Right lobe of liver (tissue), 4 donors: ENCODE data around the gene NFATC4.
"Not testable (repeated sequence)": the region's sequence is repeated elsewhere in the genome, so short reads cannot be mapped to it uniquely, and the experiment has no call there.

ENCODE experiments used
- CTCF ChIP-seq, 4 donors: fragments of 200-600 bp in 3 of 4; fragments of 450-650 bp in 1 of 4; IDR thresholded peaks; one replicate each; pipeline versions ENCODE4 v1.5.1 to v1.8.0; 2016 to 2022; ENCODE audit warnings: antibody characterized with exemption in 4 of 4, mild to moderate bottlenecking in 2 of 4
- POLR2A ChIP-seq: fragments of 450-650 bp; IDR thresholded peaks from one replicate; pipeline ENCODE4 v1.6.1; 2017; ENCODE audit warnings: antibody characterized with exemption, mild to moderate bottlenecking
- donor health status: DM: no; HTN: no; CAD: no.
- donor health status: DM: no; HTN: no; CAD: no.
- donor health status: DM: no; HTN: yes; CAD: no.

DNA sequence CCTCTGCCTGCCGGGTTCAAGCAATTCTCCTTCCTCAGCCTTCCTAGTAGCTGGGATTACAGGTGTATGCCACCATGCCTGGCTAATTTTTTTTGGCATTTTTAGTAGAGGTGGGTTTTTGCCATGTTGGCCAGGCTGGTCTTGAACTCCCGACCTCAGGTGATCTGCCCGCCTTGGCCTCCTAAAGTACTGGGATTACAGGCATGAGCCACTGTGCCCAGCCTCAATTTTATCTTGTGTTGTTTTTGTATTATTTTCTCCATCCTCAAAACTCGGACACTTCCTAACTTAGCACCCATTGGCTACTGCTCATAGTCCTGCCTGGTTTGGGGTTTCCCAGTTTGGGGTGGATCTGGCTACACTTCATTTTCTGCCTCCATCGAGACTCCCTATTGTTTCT is 19.6 kb downstream of the NFATC4 start:
- TF ChIP-seq CTCF (IDR thresholded peaks at IDR 0.05); POLR2A: not testable (repeated sequence)
